ENCODE data around the gene ARAF. TPM values are rescaled to one million over a fixed set of nuclear protein-coding genes. Genes with fewer than 3 reads are reported as not detected.

The ARAF gene
- polyA plus RNA-seq, 3 donors = 49.7 to 105 (median 68.6) TPM

GRCh38 chrX:47577901-47578300 lies 16.9 kb downstream of the ARAF start:
- H3K4me3 ChIP-seq (replicated peaks in 1 of 3; ENCODE audit: low read depth in 2 of 3, low read length in 3 of 3) = peak overlapping the region in 1 of 3 experiments; percentile 54
- no peak for TF ChIP-seq CTCF (IDR thresholded peaks at IDR 0.05)
- no peaks in the 10 kb centered on the region for H3K36me3 ChIP-seq (replicated peaks in 1 of 2; ENCODE audit: control insufficient read depth in 1 of 2, insufficient read depth in 2 of 2, low read length in 2 of 2)
- intact Hi-C loops (cut with micrococcal nuclease) = loop anchor here (5.0 kb wide), 2 partner anchors 39 to 54 kb away; partner anchors contain the start of gene SYN1 (in 1 of the 2)
- H4K20me1 ChIP-seq (ENCODE audit: insufficient read depth, low read length) = no peaks in the 10 kb centered on the region
- no peaks in the 10 kb centered on the region for H3K9me3 ChIP-seq (replicated peaks in 1 of 2; ENCODE audit: control insufficient read depth in 1 of 2, insufficient read depth in 1 of 2, low read length in 2 of 2)
- peaks cover 0 to 13% of the 10 kb centered on the region in 2 donors for H3K27me3 ChIP-seq (ENCODE audit: control insufficient read depth in 2 of 2, insufficient read depth in 2 of 2, low read length in 2 of 2)
- H2AFZ ChIP-seq (ENCODE audit: insufficient read depth, low read depth, low read length, poor library complexity, severe bottlenecking) = no peak overlapping the region
- Mint-ChIP-seq H3K27me3 (ENCODE audit: low read depth in 3 of 3) (peaks cover 9 to 23% (median 18%) of the 10 kb centered on the region in 3 donors), H3K9me3 (peaks cover 0 to 8% (median 3%) of the 10 kb centered on the region in 7 donors), H3K4me1 (peaks cover 52% of the 10 kb centered on the region), H3K4me3 (no peak overlapping the region), H3K36me3 (peaks cover 0 to 6% of the 10 kb centered on the region in 2 donors), H3K27ac (peak overlapping the region in 4 of 7 donors; percentile 4 to 98 (median 64))
- DNase-seq = no peak
- WGBS (ENCODE audit: insufficient coverage) = 88% methylated on average over 3 of the region's 3 CpGs
- no peak overlapping the region for H3K27ac ChIP-seq (ENCODE audit: low read depth in 1 of 2, low read length in 2 of 2)
- no peak overlapping the region for H3K9ac ChIP-seq (ENCODE audit: insufficient read depth, low read length, poor library complexity, severe bottlenecking)
- peaks cover 49 to 76% of the 10 kb centered on the region in 2 donors for H3K4me1 ChIP-seq (ENCODE audit: control insufficient read depth in 1 of 2, insufficient read depth in 2 of 2, low read length in 2 of 2)
- peaks cover 7% of the 10 kb centered on the region for H3K79me2 ChIP-seq (ENCODE audit: insufficient read depth, low read length)
- peak overlapping the region; percentile 55 for H3K4me2 ChIP-seq (replicated peaks; ENCODE audit: extremely low read depth, low read length, poor library complexity, severe bottlenecking)

GRCh38 chrX:47578692-47579091 lies 17.7 kb downstream of the ARAF start:
- Histone ChIP-seq H3K79me2 (ENCODE audit: insufficient read depth, low read length) (peaks cover 15% of the 10 kb centered on the region), H2AFZ (ENCODE audit: insufficient read depth, low read depth, low read length, poor library complexity, severe bottlenecking) (no peak overlapping the region), H3K4me1 (ENCODE audit: control insufficient read depth in 1 of 2, insufficient read depth in 2 of 2, low read length in 2 of 2) (peaks cover 49 to 76% of the 10 kb centered on the region in 2 donors), H3K9ac (ENCODE audit: insufficient read depth, low read length, poor library complexity, severe bottlenecking) (no peak overlapping the region), H4K20me1 (ENCODE audit: insufficient read depth, low read length) (peaks cover 5% of the 10 kb centered on the region), H3K27me3 (ENCODE audit: control insufficient read depth in 2 of 2, insufficient read depth in 2 of 2, low read length in 2 of 2) (peaks cover 0 to 8% of the 10 kb centered on the region in 2 donors), H3K9me3 (replicated peaks in 1 of 2; ENCODE audit: control insufficient read depth in 1 of 2, insufficient read depth in 1 of 2, low read length in 2 of 2) (no peaks in the 10 kb centered on the region), H3K27ac (ENCODE audit: low read depth in 1 of 2, low read length in 2 of 2) (peak overlapping the region; percentile 88 to 91), H3K36me3 (replicated peaks in 1 of 2; ENCODE audit: control insufficient read depth in 1 of 2, insufficient read depth in 2 of 2, low read length in 2 of 2) (no peaks in the 10 kb centered on the region), H3K4me2 (replicated peaks; ENCODE audit: extremely low read depth, low read length, poor library complexity, severe bottlenecking) (peak overlapping the region; percentile 55), H3K4me3 (replicated peaks in 1 of 3; ENCODE audit: low read depth in 2 of 3, low read length in 3 of 3) (peak overlapping the region in 1 of 3 experiments; percentile 54)
- peak overlapping the region; percentile 7 to 56 for H3K4me3 Mint-ChIP-seq
- H3K9me3 Mint-ChIP-seq = peaks cover 0 to 4% (median under 1%) of the 10 kb centered on the region in 7 donors
- peaks cover 4 to 16% (median 10%) of the 10 kb centered on the region in 3 donors for H3K27me3 Mint-ChIP-seq (ENCODE audit: low read depth in 3 of 3)
- H3K4me1 Mint-ChIP-seq = peaks cover 49% of the 10 kb centered on the region
- 18% methylated on average over 4 of the region's 16 CpGs for WGBS (ENCODE audit: insufficient coverage)
- peaks cover 4 to 5% of the 10 kb centered on the region in 2 donors for H3K36me3 Mint-ChIP-seq
- H3K27ac Mint-ChIP-seq = peak overlapping the region; percentile 94 to 99 (median 95)
- peak in 2 of 3 donors; percentile 45 to 72 for DNase-seq
- intact Hi-C loops (cut with micrococcal nuclease) = loop anchor here (5.0 kb wide), 2 partner anchors 39 to 54 kb away; partner anchors contain the start of gene SYN1 (in 1 of the 2)
- TF ChIP-seq CTCF (IDR thresholded peaks at IDR 0.05) = no peak

Measured in CD14-positive monocyte (primary cell).